HG03066 (cell line): ENCODE measurements around the gene IGSF9B.
"Not testable (repeated sequence)": the region's sequence is repeated elsewhere in the genome, so short reads cannot be mapped to it uniquely, and the experiment has no call there.

Experiments used
- ATAC-seq: cut with Tn5 transposase; IDR thresholded peaks from one replicate; pipeline ENCODE4 v1.9.1; 2021; ENCODE audit warnings: low read depth; ENCODE audit not compliant: unreplicated experiment

The IGSF9B gene, protein sequence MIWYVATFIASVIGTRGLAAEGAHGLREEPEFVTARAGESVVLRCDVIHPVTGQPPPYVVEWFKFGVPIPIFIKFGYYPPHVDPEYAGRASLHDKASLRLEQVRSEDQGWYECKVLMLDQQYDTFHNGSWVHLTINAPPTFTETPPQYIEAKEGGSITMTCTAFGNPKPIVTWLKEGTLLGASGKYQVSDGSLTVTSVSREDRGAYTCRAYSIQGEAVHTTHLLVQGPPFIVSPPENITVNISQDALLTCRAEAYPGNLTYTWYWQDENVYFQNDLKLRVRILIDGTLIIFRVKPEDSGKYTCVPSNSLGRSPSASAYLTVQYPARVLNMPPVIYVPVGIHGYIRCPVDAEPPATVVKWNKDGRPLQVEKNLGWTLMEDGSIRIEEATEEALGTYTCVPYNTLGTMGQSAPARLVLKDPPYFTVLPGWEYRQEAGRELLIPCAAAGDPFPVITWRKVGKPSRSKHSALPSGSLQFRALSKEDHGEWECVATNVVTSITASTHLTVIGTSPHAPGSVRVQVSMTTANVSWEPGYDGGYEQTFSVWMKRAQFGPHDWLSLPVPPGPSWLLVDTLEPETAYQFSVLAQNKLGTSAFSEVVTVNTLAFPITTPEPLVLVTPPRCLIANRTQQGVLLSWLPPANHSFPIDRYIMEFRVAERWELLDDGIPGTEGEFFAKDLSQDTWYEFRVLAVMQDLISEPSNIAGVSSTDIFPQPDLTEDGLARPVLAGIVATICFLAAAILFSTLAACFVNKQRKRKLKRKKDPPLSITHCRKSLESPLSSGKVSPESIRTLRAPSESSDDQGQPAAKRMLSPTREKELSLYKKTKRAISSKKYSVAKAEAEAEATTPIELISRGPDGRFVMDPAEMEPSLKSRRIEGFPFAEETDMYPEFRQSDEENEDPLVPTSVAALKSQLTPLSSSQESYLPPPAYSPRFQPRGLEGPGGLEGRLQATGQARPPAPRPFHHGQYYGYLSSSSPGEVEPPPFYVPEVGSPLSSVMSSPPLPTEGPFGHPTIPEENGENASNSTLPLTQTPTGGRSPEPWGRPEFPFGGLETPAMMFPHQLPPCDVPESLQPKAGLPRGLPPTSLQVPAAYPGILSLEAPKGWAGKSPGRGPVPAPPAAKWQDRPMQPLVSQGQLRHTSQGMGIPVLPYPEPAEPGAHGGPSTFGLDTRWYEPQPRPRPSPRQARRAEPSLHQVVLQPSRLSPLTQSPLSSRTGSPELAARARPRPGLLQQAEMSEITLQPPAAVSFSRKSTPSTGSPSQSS (N-terminal part only)

DNA sequence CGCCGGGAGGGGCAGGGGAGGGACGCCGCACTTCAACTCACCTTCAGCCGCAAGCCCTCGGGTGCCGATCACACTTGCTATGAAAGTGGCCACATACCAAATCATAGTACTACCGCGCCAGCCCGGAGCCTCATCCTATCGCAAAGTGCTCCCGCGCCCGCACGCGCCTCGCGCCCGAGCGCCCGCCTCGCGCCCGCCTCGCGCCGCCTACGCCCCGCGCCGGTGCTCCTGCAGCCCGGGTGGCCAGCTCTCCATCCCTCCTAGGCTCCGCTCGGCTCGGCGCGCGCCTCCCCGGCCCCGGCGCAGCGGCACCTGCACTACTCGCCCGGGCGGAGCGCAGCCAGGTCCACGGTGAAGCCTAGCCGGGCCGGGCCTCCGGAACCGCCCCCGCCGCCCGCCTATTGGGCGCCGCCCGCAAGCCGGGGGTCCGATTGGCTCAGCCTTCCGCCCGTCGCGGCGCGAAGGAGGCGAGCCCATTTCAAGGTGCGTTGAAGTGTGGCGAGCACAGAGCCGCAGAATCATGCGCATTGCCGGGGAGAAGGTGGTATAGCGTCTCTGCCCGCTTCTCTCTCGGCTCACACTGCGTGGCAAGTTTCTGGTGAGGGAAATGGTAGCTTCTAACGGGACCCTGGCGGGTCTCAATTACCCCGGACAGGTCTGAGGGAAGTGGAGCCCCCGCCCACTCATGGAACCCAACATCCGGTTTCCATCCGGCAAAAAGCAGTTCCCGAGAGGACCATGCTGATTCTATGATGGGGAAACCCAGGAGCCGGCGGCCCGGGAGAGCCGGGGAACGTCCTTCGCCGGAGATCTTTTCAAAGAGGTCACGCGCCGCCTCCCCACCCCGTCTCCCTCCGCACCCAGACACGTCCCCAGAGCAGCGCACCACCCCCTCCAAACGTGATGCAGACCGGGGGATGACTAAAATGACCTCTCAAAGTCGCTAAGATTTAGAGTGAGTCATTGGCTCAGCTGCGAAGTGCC is at the start of gene IGSF9B:
Gene IGSF9B (minus strand): TSS at position 319 of the 984 bp plus-strand sequence. CDS start 214 bp downstream, at position 105.
- peak; percentile 98 for ATAC-seq

DNA sequence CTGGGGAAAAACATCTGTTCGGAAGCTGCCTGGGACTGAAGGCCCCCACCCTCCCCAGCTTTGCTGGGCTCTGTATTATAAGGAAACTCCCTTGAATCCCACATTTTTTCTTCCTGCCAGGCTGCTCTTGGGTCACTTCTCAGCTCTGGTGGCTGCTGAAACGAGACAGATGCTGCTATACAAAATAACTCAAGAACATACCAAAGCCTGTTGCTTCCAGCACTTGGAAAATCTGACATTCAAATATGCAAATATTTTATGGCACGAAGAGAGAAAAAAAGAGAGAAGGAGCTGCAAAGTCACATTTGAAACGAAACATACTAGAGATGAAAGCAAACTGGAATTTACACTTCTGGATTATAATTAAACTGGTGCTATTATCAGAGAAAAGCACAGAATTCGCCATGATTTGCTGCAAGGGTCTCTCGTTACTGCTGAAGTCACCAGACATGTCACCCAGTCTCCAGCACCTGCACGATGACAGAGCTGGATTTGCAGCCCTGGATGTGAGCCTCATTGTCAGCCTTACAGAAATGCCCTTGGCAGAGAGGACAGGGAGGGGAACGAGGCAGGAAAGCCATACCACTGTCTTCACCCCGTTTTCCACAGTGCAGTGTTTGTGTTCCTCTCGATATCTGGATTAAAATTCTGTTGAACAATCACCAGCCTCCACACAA is 47.9 kb upstream of the IGSF9B start:
- no peak for ATAC-seq

DNA sequence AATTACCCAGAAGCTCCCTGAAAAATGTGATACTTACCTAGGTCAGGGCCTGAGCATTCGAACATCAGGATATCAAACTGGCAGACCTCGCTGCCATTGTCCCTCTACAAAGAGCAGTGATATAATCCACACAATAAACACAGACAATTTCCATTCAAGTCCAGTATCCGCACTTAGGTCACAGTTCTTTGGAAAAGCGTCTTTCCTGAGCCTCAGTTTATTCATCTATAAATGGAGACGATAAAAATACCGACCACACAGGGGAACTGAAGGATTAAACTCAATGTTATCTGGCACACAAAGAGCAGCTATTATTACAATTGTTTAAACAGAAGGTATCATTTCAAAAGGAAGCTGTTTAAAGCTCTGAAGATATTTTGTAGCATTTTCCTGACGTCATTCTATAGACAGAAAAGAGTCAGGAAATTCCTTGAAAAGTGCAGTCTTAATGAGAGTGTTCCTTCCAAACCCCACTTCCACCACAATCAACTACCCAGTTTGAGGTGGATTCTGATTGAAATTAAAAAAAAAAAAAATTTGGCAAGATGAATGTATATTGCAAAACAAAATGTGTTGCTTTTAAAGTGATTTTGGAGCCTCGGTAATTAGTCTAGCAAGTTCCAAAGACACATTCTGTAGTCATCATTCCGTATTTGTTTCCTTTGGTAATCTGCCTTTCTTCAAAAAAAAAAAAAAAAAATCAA is 47.2 kb upstream of the IGSF9B start:
- ATAC-seq = no peak

DNA sequence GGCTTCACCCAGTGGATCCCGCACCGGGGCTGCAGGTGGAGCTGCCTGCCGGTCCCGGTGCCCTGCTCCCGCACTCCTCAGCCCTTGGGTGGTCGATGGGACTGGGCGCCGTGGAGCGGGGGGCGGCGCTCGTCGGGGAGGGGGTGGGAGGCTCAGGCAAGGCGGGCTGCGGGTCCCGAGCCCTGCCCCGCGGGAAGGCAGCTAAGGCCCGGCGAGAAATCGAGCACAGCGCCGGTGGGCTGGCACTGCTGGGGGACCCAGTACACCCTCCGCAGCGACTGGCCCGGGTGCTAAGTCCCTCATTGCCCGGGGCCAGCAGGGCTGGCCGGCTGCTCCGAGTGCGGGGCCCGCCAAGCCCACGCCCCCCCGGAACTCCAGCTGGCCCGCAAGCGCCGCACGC is 46.1 kb upstream of the IGSF9B start:
- not testable (repeated sequence) for ATAC-seq

DNA sequence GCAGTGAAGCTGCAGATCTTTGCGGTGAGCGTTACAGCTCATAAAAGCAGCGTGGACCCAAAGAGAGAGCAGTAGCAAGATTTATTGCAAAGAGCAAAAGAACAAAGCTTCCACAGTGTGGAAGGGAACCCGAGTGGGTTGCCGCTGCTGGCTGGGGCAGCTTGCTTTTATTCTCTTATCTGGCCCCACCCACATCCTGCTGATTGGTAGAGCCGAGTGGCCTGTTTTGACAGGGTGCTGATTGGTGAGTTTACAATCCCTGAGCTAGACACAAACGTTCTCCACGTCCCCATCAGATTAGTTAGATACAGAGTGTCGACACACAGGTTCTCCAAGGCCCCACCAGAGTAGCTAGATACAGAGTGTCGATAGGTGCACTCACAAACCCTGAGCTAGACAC is 45.6 kb upstream of the IGSF9B start:
- not testable (repeated sequence) for ATAC-seq

DNA sequence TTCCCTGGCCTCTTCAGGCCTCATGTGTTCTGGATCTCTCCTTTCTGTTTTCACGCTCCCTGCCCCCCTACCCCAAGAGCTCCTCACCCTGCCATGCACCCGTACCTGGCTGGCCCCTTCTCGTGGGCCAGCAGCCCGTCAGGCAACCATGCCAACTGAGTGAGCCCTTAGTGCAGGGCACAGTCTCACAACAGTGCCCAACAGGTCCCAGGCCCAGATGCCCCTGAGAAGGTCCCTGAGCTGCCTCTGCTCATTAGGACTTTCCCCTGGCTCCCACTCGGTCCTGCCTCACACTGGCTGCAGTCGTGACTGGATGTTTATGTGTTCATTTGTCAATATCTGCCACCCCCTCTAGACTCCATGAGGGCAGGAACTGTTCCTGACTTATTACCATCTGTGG is 44.8 kb upstream of the IGSF9B start:
- ATAC-seq = no peak

DNA sequence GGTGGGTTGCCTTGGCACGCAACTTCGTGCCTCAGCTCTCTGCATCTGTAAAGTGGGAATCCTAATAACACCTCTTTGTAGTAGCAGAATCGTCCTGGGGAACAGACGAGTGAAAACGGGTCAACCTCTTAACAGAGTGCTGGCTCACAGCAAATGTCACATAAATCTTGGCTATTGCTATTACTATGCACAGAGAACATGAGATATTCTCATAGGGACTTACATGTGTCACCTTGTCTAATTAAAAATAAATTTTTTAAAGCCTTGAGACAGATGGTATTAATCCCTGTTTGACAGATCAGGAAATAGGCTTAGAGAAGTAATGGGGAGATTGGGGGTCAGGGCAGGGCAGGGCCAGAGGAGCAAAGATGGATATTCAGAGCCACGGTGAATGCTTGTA is 44.3 kb upstream of the IGSF9B start:
- ATAC-seq = no peak

DNA sequence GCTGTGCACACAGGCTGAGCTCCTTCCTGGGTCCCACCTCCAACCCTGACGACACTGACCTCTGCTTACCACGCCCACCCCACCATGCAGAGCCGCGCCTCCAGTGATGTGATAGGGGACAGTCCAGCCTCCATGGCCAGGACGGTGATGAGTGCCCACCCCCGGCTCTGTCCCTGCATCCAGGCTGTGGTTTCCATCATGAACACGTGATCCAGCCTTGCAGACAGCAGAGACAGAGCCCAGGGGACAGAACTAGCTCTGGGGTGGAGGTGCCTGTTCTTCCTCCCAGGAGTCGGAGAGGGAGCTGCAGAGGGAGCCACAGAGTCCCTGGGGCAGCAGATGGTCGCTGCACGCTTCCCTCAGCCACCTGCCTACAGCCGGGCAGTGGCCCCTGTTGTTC is 42.6 kb upstream of the IGSF9B start:
- no peak for ATAC-seq

DNA sequence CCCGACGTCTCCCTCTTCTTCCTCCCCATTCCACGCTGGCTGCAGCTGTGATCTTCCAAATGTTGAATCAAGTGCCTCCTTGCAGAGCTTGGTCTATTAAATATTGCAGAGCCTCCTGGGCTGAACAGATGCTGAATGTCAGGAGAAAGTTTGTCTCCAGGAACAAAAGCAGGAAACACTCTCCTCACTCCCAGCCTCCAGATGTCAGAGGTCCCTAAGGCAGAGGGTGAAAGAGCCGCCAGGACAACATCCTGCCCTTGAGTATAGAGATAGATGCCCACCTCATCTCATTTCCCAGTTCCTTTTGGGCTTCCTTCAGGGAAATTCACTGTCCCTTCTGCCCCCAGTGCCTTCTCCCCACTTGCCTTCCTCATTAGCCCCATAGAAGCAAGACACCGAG is 40.8 kb upstream of the IGSF9B start:
- ATAC-seq = no peak

DNA sequence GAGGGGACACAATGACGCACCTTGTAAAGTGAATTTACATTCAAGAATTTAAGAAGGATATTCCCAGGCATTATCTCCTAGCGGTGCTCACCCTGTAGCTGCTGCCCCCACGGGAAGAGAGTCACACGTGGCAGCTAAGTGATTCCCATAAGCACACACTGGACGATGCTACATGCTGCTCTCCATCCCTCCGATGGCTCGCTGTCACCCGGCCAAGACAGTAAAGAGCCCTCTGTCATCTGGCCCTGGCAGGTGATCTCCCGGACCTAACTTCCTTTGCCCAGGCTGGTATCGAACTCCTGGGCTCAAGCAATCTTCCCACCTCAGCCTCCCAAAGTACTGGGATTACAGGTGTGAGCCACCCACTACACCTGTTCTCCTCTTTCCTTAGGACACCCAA is 39.9 kb upstream of the IGSF9B start:
- no peak for ATAC-seq

DNA sequence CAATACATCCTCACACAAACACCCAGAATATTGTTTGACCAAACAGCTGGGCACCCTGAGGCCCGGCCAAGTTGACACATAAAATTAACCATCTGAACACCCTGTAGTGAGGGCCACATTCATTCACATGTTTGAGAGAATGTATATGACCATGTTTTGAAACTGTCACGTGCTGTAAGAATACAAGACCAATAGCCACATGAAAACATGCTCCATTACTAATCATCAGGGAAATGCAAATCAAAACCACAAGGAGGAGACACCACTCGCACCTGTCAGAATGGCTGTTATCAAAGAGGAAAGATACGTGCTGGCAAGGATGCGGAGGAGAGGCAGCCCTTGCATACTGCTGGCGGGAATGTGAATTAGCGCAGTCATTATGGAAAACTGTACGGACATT is 38.3 kb upstream of the IGSF9B start:
- ATAC-seq = no peak

DNA sequence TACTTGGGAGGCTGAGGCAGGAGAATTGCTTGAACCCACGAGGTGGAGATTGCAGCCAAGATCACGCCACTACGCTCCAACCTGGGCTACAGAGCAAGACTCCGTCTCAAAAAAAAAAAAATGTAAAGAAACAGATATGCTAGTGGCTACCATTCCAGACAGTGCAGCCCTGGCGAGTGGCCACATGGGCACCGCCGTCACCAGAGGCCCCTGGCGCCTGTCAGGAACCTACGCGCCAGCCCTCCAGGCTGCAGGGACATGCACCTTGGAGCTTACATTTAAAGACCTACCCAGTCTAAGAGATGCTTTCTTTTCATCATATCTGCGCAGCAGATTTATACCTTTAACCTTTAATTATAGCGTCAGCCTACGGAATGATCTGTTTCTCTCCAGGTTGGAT is 37.2 kb upstream of the IGSF9B start:
- no peak for ATAC-seq

DNA sequence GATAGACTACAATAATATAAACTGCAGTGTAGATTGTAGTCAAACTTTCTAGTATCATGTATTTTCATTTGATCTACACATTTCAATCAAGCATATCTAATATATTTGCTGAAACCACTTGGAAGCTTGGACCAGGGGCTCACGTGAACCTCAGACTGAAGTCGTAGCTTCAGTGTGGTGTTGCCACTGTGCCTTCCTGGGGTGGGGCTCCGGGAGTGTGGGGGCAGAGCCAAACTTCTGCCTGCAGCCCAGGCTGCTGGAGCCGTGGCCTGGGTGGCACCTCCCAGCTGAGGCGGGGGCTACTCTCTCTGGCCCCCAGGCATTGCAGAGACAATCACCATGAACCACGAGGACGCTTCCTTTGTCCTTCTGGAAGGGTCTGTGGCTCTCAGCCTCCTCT is 36.3 kb upstream of the IGSF9B start:
- ATAC-seq = no peak

DNA sequence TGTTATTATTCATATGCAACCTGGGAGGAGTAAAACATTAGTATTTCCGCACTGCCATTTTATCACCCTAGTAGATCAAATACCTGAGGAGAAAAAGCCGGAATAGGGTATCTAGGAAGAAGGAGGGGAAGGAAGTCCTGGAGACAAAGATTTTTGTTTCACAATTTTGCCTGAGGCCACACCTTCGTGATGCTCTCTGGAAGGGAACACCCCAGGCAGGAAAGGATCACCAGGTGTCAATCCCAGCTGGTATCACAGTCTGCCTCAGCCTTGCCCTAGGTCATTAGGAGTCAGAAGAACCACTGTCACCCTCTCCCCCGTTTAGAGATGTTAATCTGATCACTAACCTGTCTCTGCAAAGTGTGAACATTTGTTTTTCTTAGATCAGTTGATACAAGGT is 35.4 kb upstream of the IGSF9B start:
- no peak for ATAC-seq

DNA sequence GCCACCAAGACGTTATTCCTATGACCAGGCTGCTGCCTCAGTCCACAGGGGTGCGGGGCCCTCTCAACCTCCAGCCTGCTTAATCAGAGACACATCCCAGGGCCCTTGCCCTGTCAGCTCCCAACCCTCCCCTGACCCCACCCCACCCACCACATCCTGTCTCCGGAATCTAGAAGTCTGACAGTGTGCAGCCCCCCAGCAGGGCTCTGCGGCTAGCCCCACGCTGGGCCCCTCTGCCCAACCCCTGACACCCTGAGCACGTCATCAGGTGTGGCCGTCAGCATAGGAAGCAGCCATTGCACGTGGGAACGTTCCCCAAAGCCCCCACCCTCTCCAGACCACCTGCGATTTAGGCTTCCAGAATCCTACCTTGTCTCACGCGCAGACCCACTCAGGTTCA is 34.3 kb upstream of the IGSF9B start:
- no peak for ATAC-seq

DNA sequence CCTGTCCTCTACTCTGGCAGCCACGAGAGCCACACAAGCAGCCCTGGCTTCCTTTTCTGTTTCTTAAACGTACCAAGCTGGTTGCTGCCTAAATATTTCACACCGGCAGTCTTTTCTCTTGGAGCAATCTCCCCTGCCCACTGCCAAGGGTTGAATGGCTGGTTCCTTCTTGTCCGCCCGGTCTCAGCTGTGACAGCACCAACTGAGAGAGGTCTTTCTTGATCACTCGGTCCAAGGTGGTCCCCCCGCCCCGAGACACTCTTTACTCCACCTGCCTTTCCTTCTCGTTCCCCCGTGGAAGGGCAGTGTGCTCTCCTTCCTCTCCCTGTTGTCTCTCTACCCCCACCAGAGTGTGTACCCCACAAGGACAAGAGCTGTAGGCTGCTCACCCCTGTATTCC is 33.7 kb upstream of the IGSF9B start:
- ATAC-seq = no peak

DNA sequence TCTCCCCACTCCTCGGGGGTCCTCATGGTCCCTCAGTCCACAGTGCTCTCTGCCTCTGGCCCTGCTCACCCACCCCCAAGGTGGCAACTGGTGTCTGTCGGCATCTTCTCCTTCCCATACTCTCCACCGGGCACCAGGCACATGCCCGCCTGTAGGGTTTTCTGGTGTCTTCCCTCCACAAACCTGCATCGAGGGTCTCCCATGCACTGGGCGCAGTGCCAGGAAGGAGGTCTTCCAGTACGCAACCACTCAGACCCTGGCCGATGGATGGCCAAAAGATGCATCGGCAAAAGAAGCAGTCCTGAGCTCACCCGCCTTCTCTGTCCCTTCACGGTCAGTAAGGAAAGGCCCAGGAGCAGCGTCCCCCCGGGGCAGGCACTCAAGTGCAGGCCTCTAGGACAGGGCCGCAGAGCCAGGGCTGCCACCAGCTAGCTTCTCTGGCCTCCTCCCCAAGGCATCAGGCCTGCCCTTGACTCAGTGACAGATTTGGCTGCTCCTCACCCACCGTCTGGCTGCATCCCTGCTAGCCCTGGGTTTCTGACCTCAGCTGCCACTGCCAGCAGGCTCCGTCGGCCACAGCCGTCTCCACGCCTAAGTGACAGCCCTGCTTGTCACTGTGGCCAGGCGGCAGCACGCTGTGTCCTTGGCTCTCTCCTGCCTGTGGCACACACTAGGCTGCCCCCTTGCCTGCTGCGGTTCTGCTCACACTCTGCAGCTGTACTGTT is 32.1 kb upstream of the IGSF9B start:
- ATAC-seq = no peak

DNA sequence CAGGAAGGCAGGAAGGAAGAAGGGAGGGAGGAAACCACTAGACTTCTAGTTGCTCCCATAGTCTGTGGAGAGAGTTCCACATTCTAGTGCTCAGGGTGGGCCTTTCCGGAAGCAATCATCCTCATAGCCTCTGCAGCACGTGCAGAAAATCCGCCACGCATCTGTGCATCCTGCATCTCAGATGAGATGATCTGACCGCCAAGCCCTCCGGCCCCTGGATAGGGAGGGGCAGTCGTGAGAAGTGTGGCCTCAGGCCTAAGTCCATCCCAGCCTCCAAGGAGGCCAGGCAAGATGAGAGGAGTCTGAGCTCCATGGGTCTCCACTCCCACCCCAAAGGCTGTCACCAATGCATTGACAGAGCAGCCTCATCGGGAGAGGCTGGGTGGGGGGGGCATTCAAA is 30.4 kb upstream of the IGSF9B start:
- ATAC-seq = no peak
